SK-N-SH (cell line): Measurements from ENCODE around the gene AHCY.
"Not testable (repeated sequence)": the region's sequence is repeated elsewhere in the genome, so short reads cannot be mapped to it uniquely, and the experiment has no call there.

Experiments used
- CTCF ChIP-seq: fragments of 200-600 bp; sonication (generic); IDR thresholded peaks from 2 replicates; pipeline ENCODE4 v1.6.1; 2017; ENCODE audit warnings: antibody characterized with exemption, mild to moderate bottlenecking, moderate library complexity
- RXRA ChIP-seq: IDR thresholded peaks from 2 replicates; pipeline ENCODE4 v1.4.0; 2012; ENCODE audit warnings: low read depth, mild to moderate bottlenecking, borderline replicate concordance
- USF1 ChIP-seq: IDR thresholded peaks from 2 replicates; pipeline ENCODE4 v1.4.0; 2012; ENCODE audit warnings: low read depth, borderline replicate concordance
- TF ChIP-seq, protein P1 (sequence below): IDR thresholded peaks from 2 replicates; pipeline ENCODE4 v1.6.1; 2012; ENCODE audit warnings: mild to moderate bottlenecking, low read depth, low read length, moderate library complexity

DNA sequence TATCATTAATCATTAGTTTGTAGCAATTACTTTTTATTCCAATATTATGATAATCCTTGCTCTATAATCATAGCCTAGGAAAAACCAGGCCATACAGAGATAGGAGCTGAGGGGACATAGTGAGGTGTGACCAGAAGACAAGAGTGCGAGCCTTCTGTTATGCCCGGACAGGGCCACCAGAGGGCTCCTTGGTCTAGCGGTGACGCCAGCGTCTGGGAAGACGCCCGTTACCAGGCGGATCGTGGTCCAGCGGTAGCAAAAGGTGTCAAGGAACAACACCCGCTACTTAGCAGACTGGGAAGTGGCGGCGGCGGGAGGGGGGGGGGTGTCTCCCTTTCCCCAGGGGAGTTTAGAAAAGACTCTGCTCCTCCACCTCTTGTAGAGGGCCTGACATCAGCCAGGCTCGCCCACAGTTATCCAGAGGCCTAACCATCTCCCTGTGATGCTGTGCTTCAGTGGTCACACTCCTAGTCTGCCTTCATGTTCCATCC, 4.8 kb downstream of the AHCY start:
- TF ChIP-seq CTCF = peak; percentile 49
- TF ChIP-seq, protein P1, sequence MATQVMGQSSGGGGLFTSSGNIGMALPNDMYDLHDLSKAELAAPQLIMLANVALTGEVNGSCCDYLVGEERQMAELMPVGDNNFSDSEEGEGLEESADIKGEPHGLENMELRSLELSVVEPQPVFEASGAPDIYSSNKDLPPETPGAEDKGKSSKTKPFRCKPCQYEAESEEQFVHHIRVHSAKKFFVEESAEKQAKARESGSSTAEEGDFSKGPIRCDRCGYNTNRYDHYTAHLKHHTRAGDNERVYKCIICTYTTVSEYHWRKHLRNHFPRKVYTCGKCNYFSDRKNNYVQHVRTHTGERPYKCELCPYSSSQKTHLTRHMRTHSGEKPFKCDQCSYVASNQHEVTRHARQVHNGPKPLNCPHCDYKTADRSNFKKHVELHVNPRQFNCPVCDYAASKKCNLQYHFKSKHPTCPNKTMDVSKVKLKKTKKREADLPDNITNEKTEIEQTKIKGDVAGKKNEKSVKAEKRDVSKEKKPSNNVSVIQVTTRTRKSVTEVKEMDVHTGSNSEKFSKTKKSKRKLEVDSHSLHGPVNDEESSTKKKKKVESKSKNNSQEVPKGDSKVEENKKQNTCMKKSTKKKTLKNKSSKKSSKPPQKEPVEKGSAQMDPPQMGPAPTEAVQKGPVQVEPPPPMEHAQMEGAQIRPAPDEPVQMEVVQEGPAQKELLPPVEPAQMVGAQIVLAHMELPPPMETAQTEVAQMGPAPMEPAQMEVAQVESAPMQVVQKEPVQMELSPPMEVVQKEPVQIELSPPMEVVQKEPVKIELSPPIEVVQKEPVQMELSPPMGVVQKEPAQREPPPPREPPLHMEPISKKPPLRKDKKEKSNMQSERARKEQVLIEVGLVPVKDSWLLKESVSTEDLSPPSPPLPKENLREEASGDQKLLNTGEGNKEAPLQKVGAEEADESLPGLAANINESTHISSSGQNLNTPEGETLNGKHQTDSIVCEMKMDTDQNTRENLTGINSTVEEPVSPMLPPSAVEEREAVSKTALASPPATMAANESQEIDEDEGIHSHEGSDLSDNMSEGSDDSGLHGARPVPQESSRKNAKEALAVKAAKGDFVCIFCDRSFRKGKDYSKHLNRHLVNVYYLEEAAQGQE = not testable (repeated sequence)
- not testable (repeated sequence) for TF ChIP-seq USF1, RXRA
